Right kidney (tissue), 1 donor: Measurements from ENCODE around the gene HUS1B.
A peak's percentile ranks its signal among the peaks of the same experiment; 100 is the strongest.
"Not testable (repeated sequence)": the region's sequence is repeated elsewhere in the genome, so short reads cannot be mapped to it uniquely, and the experiment has no call there.

Experiments used
- DNase-seq: peaks from one replicate; pipeline ENCODE4 v3.0.0-alpha.2; 2016

HUS1B gene

DNA sequence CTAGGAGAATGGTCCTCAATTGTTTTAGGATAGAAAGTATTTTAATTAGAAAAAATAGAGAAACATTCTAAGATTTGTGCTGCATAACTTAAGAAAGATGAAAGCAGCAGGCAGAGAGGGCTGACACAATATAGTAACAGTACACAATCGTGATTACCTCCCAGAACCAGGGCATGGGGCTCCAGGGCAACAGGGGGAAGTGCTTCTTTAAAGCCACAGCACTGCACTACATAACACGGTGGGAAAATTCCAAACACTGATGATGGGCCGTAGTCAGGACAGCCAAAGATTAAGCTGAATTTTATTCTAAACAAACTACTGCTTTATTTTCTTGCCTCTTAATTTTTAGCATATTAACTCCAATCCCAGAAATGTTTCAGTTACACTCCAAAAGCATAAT is 21.6 kb upstream of the HUS1B start:
- no peak for DNase-seq

DNA sequence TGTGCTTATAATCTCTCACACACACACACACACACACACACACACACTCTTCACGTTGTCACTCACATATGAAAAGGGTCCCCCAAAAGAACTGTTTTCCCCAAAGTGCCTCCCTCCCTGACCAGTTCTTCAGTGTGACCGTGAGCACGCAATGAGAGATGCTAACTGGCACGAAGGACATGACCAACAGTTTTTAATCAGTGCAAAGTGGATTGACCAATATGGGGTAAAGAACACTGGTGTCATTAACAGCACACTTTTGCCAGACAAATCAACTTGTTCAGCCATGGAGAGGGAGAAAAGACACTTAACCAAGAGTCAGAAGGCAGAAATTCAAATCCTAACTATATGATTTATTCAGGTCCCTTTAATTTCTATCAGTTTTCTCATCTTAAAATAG is 21.0 kb upstream of the HUS1B start:
- DNase-seq, result no peak

DNA sequence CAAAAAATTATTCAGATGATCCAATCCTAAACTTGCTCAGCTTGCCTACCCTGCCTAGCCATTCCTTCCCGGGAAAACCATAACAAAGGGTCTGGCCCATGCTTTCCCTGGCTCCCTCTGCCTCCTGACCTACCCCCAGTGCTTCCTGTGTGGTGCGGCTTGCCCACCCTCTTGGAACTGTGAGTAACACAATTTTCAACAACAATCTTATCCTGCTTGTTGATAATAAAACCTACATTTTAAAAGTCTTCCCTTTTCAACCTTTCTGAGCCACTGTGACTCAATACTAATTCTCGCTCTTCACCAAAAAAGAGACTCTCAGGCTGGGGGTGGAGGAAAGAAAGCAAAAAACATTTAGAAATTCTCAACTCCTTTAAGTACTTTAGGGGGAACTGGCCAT is 18.1 kb upstream of the HUS1B start:
- DNase-seq, result no peak

DNA sequence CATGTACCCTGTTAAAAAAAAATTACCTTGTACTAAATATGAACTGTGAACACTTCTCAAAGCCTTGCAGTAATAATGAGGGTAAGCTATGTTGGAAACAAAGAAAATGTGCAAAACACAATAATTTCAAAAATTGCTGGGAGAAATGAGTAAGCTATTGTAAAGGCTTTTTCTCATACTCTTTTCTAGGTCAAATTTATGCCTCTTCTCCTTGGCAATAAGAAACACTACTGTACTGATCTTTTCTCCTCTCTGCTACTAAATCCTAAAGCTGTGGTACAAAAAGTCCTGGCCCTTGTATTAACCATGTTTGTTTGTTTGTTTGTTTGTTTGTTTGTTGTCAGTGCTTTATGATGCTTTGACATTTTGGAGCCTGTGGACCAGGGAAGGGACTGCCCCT is 17.5 kb upstream of the HUS1B start:
- no peak for DNase-seq

DNA sequence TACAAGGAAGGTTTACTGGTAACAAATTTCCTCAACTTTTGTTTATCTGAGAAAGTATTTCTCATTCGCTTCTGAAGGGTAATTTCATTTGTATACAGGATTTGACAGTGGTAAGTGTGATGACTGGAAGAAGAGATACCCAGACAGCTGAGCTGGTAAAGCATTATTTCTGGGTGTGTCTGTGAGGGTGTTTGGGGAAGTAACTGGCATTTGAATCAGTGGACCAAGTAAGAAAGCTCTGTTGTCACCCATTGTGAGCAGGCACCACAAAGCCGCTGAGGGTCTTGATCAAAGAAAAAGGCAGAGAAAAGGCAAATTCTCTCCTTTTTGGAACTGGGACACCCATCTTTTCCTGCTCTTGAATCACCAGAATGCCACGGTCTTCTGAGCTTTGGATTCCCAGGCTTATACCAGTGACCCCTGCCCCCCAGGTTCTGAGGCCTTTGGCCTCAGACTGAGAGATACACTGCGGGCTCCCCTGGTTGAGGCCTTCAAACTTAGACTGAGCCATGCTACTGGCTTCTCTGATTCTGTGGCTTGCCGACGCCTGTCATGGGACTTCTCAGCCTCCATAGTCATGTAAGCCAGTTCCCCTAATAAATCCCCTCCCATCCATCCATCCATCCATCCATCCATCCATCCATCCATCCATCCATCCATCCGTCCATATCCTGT is 10.5 kb upstream of the HUS1B start:
- no peak for DNase-seq

DNA sequence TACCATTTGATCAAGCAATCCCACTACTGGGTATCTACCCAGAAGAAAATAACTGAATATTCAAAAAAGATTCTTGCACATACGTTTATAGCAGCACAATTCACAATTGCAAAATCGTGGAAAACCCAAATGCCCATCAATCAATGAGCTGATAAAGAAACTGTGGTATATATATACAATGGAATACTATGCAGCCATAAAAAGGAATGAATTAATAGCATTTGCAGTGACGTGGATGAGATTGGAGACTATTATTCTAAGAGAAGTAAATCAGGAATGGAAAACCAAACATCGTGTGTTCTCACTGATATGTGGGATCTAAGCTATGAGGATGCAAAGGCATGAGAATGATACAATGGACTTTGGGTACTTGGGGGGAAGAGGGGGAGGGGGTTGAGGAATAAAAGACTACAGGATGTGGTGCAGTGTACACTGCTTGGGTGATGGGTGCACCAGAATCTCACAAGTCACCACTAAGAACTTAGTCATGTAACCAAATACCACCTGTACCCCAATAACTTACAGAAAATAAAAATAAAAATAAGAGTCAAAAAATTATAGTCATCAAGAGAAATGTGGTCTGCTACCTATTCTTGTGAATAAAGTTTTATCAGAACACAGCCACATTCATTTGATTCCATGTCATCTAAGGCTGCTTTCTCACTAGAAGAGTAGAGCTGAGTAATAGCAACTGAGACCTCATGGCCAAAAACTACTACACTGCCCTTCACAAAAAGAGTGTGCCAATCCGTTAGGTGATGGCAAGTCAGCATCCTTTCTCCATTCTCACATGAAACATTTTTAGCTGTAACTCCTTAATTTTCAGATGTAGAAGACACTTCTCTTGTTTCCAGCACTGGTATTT is 8.7 kb upstream of the HUS1B start:
- DNase-seq, result no peak

DNA sequence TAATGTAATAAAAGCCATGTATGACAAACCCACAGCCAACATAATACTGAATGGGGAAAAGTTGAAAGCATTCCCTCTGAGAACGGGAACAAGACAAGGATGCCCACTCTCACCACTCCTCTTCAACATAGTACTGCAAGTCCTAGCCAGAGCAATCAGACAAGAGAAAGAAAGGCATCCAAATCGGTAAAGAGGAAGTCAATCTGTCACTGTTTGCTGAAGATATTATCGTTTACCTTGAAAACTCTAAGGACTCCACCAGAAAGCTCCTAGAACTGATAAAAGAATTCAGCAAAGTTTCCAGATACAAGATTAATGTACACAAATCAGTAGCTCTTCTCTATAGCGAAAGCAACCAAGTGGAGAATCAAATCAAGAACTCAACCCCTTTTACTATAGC is 6.9 kb upstream of the HUS1B start:
- DNase-seq, result not testable (repeated sequence)

DNA sequence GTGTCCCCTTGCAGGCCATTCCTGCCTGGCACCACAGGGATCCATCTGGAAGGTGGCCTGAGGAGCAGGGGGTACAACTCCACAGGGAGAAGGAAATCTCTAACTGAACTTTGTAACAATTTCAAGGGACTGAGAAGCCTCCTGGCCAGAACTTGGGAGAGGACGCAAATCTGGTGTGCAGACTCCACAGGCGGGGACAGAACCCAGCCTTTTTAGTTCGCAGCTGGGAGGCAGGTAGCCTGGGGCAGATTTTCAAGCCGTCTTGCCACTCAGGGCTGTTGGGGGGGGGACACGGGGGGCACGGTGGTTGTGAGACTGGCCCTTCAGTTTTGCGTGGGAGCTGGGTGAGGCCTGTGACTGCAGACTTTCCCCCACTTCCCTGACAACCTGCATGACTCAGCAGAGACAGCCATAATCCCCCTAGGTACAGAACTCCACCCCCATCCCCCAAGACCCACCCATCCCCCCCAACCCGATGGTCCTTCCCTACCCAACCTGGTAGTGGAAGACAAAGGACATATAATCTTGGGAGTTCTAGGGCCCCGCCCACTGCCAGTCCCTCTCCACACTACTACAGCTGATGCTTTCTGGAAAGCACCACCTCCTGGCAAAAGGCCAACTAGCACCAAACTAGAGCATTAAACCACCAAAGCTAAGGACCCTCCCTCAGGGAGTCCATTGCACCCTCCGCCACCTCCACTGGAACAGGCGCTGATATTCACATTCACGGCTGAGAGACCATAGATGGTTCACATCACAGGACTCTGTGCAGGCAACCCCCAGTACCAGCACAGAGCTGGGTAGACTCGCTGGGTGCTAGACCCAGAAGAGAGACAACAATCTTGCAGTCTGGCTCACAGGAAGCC is 3.0 kb upstream of the HUS1B start:
- no peak for DNase-seq

DNA sequence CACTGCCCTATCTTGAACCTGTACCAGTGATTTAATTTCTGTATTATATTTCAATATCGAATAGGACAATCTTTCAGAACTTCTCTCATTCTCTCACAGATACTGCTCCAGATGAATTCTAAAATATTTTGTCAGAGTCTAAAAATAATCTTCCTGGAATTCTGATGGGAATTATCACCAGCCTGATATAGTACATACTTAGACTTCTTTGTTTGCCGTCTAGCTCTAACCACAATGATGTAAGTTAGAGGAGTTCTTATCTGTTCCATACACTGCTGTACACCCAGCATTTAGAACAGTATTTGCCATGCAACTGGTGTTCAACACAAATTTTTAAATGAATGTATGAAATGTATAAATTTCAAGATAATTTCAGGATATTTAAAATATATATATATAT is 1.3 kb upstream of the HUS1B start:
- DNase-seq, result no peak

DNA sequence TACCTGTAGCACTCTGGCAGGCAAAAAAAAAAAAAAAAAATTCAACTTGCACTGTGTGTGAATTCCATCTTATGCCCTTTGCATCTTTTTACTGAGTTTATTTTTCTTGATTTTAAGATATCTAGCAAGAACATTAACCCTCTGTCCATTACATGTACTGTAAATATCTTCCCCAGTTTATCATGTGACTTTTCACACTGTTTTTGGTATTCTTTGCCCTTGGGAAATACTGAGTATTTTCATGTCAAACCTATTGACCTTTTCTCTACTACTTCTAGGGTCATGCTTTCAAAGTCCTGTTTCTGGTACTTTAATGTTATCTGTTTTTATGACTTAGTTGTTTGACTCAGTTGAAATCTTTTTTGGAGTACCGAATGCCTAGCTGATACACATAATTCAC is 843 bp upstream of the HUS1B start:
- DNase-seq, result no peak

DNA sequence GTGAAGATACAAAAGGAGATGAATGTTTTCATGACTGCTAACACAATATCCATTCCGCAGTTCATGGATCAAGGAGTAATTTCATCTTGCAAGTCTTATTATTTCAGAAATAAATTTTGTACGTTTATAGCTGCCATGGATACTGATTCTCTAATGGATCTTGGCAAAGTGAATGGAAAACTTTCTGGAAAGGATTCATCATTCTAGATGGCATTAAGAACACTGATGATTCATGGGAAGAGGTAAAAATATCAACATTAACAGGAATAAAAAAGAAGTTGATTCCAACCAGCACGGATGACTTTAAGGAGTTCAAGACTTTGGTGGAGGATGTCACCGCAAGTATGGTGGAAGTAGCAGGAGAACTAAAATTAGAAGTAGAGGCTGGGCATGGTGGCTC is 2.8 kb downstream of the HUS1B start:
- no peak for DNase-seq

DNA sequence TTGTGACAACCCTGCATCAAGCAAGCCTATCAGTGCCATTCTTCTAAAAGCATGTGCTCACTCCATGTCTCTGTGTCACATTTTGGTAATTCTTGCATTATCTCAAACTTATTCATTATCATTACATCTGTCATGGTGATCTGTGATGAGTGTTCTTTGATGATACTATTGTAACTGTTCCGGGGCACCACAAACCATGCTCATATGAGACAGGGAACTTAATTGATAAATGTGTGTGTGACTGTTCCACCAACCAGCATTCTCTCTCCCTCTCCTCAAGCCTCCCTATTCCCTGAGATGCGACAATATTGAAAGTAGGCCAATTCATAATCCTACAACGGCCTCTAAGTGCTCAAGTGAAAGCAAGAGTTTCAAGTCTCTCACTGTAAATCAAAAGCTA is 4.0 kb downstream of the HUS1B start:
- no peak for DNase-seq

DNA sequence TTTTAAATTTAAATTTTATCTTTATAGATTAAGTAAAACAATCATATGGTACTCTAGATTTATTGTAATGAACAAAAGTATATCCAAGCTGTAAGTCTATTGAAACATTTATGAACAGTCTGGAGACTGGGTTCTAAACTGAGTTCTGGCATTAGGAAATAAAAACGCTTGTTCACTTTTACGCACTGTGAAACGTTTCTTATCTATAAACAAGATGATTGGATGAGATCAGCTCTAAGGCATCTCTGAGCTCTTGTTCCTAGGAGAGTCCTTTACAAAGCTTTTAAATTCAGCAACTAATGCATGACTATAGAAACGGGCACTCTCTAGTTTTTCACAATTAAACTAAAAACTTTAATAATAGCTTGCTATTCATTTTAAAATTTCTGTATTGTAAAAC is 6.8 kb downstream of the HUS1B start:
- no peak for DNase-seq

DNA sequence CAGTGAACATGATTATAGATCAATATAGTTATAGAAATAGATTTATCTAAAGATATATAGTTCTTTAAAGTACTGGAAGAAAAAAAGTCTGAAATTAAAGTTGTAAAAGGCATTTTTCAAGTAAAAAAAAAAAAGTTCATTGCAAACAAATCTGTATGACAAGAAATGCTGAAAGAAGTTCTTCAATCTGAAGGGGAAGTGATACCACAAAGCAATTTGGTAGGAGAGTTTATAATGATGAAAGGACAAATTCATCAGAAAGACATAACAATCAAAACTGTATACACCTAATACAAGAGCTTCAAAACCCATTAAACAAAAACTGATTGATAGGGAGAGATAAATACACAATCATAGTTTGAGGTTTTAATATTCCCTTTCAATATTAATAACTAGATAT is 14.1 kb downstream of the HUS1B start:
- no peak for DNase-seq

DNA sequence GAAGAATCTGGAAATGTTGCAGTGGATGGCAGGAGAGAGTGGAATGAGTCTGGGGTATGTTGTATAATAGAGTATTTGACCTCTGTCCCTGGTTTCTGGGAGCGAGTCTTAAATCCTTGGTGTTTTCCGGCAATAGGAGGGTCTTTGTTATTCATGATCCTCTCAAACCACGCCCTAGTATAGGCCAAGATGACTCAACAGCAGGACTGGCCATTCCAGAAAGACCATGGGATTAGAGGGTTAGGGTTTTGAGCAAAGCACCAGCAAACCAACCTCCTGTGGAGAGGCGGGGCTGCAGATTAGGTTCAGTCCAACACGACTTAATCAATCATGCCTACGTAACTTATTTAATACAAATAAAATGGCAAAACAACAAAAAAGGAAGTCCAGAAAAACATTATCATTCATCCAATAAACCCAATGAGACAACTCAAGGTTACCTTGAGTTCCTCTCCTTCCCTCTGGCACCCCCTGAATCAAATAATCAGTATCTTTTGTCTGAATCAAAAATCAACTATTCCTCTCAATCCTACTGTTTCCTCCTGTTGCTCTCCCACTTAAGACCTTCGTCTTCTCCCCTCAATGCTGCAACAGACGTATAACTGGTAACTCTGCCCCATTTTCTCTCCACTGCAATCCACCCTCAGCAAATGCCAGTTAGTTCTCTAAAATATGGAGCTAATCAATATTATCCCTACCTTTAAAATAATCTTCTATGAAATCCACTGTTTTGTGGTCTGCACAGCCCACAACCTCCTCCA is 15.5 kb downstream of the HUS1B start:
- DNase-seq, result no peak

DNA sequence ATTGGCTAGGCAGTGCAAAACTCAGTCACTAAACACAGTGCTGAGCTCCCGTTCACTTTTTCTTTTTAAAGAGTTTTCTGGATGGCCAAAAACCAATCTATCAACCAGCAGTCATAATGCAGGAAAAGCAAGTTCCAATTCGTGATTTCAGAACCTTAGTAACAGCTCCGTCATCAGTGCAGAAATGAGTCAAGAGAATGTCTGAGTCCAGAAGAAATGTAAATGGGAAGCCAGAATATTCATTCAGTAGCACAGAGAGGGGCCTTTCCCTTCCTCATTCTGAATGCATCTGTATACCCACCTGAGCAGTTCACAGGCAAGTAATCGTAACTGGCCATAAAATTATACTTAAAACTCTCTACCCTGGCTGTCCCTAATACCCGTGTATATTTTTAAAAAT is 20.4 kb downstream of the HUS1B start:
- DNase-seq, result no peak

DNA sequence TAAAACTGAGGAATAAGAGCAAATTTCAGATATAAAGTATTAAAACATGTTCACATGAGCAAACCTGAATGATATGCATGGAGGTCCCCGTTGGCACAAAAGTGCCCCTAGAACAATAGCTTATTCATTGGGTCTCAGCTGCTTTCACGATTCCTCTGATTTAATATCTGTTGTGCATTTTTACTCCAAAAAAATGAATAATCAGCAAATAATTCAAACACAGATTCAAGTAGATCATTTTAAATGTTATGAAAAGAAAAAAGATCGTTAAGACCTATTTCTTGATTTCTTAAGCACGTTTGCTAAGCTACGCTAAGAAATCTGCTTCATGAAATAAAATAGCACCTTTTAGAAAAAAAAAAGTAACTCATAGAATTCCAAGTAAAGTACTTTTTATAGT is 21.7 kb downstream of the HUS1B start:
- DNase-seq, result no peak

DNA sequence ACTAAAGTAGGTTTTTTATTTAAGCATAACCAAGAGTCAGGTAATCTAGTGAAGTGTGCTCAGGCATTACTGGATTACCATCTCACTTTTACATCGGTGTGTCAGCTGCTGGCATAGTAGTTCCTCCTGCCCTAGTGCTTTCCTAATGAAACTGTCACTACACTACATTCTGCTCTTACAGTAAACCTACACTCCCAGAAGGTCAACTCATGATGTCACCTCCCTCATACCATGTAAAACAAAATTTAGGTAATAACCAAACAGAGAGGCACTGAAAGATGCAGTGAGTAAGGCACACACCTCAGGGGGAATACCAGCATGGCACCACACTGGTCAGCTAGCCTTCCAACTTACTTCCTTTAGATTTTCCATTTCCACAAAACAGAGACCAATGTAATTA is 23.3 kb downstream of the HUS1B start:
- DNase-seq, result no peak

DNA sequence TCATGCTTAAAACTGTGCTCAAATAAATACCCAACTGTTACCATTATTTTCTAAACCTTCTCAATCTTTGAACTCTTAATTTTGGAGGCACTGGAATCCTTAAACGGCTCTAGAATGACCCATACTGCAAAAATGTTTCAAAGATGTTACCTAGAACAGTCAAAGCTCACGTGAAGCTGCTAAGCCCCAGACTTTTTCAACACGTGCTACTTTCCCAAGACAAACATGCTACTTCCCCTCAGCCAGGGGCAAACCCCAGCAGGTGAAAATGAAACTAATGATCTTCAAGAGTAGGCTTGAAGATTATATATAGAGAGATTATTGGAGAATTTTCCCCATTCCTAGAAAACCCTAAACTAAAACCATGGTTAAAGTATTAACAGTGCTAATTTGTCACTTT is 28.1 kb downstream of the HUS1B start:
- no peak for DNase-seq

DNA sequence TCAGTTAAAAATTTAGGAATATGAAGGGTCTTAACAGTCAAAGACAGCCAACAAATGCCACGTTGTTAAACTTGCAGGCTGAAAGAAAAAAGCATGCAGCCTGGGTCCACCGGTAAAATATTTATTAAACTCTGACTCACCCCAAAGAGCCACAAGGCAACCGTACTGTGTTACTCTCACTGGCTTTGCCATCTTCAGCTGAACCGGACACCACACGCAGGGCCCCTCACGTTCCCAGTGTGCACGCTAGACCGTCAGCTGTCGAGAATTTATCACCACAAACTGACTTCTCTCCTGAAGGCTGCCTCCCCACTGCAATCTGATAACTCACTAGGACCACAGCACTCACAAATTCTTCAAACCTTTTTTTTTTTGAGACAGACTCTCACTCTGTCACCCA is 30.7 kb downstream of the HUS1B start:
- no peak for DNase-seq

DNA sequence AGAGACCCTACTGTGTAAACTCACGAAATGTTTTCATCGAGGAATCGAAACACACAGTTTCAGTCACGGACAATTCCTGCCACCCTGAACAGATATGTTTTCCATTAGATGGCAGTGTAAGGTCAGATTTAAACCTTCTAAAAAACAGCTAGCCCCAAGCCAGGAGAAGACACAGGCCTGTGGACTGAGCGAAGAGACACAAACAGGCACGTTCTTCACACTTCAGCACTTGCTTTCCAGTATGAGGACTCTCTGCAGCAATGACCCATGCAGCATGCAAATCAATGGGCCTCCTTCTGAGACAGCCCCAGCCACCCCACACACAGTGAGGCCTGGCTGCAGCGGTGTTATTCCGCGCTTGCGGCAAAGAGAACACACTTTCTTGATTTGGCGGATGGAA is 31.9 kb downstream of the HUS1B start:
- peak; percentile 16 for DNase-seq

DNA sequence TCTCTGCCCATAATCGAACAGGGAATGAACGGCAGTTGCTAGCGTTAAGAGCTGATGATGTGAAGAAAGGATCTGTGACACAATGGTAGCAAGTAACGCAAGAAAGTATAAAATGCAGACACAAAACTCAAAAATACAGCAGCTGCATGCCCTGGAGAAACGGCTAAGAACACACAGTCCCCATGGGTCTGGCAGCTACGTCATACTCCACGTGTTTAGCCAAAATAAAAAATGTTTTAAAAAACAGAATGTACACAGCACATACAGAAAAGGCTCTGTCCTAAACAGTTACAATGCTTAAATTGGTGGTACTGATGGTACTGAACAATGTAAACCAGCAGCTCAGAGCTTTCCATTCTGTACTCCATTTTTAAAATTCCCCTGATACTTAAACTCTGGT is 34.4 kb downstream of the HUS1B start:
- DNase-seq, result no peak

DNA sequence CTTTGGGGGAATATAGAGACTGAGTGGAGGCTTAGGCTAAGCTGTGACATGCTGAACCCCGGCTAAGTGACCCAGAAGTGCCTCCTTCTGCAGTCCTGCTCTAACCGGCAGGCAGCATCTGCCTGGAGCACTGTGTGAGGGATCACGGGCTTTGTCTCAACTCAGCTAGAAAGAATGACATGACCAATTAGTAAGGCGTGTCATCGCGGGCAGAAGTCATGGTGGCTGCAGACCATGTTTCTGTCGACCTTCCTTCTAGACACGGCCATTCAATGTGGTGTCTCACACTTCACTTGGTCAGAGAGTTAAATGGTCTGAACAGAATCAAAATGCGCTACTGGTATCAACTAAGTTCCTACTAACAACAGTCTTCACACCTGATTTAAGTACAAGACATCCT is 35.0 kb downstream of the HUS1B start:
- no peak for DNase-seq
